Stimulated activated CD4-positive, alpha-beta T cell treated with anti-CD3 and anti-CD28 coated beads, TNF-alpha, amount 100 ng/mL, for 1 hour (primary cell): ENCODE results near the gene NCBP1.

Experiments
- DNase-seq, 3 donors: peaks; one replicate each; pipeline ENCODE4 v3.0.0-alpha.2; 2020; ENCODE audit warnings: low read depth in 3 of 3, low spot score in 1 of 3

Gene NCBP1

DNA sequence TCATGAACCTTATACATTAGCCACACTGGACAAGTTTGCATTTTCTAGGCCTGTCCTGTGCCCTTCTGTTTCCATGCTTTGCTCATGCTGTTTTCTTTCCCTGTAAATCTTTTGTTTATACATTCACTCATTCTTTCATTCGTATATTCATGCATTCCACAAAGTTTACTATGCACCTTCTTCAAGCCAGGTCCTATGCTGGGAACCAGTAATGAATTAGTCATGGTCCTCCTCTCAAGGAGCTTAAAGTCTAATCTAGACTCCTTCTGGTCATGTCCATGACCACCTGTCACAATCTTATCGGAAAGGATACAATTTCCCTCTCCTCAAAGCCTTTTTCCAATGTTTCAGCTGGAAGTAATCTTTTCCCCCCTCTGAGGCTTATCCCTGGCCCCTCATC, 72.6 kb downstream of the NCBP1 start:
- DNase-seq = no peak

DNA sequence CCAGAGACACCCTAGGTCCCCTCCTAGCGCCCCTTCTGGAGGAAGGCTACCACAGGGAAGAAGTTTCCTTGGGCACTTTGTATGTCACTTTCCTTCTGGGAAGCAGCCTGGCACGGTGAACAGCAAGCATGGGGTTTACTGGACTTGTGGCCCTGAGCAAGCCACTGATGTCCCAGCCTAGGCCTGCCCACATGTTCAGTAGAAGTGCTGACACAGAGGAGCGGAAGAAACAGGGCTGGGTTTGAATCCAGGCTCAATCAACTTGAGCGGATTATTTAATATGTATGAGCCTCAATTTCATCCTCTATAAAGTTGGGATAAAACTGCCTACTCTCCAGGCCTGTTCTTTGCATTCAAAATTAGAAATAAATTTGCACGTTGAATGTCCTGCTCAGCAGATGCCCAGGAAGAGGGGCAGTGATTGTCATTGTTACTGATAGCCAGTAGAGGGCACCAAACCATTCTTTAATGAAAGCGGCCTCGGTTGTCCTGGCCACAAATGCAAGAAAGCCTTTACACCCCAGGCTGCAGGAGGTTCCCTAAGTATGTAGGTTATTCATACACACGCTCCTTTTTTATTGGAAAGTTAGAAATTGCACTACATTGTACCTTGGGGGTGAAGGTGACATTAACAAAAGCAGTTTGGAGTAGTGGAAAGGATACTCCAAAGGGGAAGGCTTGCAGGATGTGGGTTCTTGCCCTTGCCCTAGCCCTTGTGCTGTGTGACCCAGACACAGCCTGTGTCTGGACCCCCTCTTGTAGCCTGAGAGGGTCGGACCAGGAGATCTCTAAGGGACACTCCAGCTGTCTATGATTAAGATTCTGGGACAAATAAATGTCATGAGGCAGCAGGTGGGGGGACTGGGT, 77.0 kb downstream of the NCBP1 start:
- peak in 1 of 3 donors; percentile 21 for DNase-seq

DNA sequence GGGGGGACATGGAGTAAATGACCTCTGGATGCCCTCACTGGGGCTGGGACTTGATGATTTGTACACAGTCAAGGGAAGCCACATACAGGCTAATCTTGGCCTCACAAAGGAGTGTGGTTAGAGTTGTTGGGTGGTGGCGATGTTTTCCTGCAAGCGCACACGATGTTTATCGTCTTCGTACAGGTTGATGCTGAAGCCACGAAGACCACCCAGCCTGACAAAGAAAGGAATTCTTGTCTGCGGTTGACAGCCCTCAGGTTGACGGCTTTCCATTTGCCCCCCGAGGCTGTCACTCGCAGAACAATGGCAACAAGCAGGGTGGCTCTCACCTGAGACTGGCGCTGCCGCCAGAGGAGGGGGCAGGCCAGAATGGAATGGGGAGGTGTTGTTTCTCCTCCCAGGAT, 77.6 kb downstream of the NCBP1 start:
- DNase-seq = no peak

DNA sequence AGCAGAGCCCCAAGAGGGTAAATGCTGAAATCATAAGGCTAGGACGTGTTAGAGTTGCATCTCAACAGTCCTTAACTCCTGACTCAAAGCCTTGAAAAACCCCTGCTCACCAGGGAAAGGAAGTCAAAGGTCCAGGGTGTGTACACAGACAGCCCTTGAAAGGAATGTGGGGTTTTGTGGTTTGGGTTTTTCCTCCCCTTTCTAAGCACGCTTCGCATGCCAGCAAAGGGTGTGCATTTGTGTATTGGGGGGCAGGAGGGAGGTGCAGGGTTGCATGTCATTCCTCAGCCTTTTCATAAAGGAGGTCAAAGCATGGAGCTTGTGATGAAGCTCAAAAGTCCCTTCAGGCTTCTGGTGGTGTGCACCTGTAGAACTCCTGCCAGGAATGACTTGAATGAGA, 80.8 kb downstream of the NCBP1 start:
- DNase-seq = no peak

DNA sequence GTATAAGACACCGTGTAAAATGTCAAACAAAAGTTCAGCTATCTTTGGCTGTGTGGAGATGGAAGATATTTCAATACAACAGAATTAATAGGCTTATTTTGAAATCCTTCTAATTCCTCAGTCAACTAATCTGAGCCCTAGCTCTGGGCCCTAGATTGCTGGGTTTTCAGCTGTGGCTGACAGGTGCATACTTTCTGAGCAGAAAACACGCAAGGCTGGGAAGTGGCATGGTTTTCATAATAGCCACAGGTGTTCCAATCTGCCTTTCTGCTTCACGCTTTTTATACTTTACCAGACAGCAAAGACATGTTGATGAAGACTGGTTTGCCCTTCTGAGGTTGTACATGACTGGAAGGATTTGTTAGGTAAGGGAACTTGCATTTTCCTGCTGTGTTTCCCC, 84.2 kb downstream of the NCBP1 start:
- DNase-seq = no peak

DNA sequence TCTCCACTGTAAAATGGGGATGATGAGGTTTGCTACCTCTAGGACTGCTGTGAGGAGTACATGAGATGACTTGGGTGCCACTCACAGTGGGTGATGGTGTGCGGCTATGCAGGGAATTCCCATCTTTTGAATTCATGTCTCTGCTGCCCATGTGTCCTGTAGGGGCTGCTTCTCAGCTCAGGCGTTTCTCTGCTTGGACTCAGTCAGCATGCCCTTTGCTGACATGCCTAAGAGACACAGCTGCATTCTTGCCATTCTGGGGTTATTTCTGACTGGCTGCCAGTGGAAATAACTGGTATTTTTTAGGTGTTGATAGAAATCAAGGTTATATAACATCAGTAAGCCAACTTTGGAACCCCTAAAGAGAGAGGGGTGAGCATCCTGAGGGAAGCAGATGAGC, 87.8 kb downstream of the NCBP1 start:
- DNase-seq = no peak

DNA sequence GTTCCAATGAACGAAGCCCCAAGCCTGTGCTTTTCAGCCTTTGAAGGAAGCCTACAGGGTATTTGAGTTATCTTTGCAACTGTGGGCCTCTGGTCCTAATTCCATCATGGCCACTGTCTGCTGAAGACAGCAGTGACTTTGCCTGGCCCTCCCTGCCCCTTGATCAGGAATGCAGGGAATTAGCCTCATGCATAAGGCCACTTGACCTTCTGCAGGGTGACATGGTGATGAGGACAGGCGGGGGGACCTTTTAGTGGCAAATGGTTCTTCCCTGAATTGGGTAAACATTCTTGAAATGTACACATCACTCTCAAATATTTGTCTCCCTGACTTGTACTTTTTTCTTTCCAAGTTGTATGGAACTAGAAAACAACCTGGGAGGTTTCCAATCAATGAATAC, 88.7 kb downstream of the NCBP1 start:
- DNase-seq = no peak
